SU-DHL-6 (cell line): Measurements from ENCODE around the gene IDI2.

Source experiments
- CTCF ChIP-seq: fragments of 200-600 bp; sonication (generic); IDR thresholded peaks from one replicate; pipeline ENCODE4 v1.5.1; 2017; ENCODE audit warnings: antibody characterized with exemption, mild to moderate bottlenecking, low read length, moderate library complexity; ENCODE audit not compliant: insufficient read depth, poor library complexity, severe bottlenecking
- EZH2phosphoT487 ChIP-seq: fragments of 200-600 bp; sonication (generic), shearing (Covaris generic); conservative IDR thresholded peaks from 2 replicates; pipeline ENCODE4 v1.6.1; 2018; ENCODE audit warnings: mild to moderate bottlenecking, antibody characterized with exemption, low read length, moderate library complexity, mixed read lengths

GRCh38 chr10:1068380-1069361, 43.0 kb upstream of the IDI2 start:
- TF ChIP-seq CTCF (no peak), EZH2phosphoT487 (no peak)
